NCI-H2029 (cell line): ENCODE data around the gene PHGDH.

ENCODE experiments used
- DNase-seq: peaks from one replicate; lab custom pipeline; 2025; lab: John Stamatoyannopoulos, UW

PHGDH gene

DNA sequence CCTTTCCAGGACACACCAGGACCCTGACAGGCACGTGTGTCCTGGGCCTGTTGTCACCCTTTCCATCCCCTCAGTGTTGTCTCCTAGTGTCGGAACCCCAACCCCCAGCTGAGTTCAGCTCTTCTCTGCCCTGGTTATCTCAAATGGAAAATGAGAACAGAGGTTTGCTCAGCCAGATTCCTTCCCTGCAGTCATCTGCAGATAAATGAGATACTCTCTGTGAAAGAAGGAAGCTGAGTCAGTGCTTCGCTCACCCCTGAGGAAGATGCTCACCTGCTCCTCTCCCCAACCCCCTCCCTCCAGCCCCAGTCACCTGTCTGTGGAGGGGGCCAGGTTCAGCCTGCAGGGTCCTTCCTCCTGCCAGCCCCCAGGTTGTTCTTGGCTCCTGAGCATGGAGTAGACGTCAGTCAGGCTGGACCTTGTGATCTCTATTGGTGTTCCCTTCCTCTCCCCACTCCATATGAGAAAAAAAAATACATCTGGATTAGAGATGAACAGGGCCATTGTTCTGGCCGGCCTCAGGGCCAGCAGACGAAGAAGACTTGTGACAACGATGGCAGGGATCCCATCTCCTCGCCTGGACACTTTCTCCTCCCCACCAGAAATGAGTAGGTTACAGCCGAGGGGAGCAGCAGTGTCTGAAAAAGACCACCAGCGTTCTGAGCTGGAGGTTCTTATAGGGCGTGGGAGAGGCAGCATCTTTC, 20.9 kb downstream of the PHGDH start:
- no peak for DNase-seq

- DNase-seq, result no peak
Measured at GRCh38 chr1:119733754-119734153, 22.0 kb downstream of the PHGDH start.

DNA sequence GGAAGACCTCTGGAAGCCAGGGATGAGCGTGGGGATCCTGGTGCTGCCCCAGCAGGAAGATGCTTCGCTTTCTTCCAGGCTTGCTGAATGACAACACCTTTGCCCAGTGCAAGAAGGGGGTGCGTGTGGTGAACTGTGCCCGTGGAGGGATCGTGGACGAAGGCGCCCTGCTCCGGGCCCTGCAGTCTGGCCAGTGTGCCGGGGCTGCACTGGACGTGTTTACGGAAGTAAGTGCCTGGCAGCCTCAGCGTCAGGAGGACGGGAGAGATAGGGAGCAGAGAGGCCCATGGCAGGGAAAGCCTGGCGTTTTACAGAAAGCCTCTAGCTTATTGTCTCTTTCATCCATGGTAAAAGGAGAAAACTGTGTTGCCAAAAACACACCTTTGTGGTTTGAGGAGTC, 23.5 kb downstream of the PHGDH start:
- no peak for DNase-seq

- no peak for DNase-seq
Measured at GRCh38 chr1:119736649-119737039, 24.9 kb downstream of the PHGDH start.

DNA sequence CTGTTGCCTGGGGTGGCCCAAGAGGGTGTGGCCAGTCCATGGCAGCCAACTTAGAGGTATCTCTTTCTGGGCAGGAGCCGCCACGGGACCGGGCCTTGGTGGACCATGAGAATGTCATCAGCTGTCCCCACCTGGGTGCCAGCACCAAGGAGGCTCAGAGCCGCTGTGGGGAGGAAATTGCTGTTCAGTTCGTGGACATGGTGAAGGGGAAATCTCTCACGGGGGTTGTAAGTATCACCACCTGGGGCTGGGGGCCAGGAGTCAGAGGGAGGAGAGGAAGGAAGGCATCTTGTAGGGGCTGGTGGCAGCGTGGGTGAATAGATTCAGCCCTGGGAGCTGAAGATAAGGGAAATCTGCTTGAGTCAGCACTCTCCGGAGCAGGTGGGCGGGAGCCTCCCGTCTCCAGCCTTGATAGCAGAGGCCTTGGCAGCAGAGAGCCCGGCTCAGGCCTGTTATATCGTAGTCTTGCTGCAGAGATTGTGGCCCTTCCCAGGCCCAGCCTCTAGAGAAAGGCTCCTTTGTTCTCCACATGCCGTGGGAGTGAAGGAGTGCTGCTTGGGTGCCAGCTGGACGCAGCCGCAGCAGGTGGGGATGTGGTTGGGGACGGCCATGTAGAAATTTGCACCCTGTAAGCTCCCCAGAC, 25.4 kb downstream of the PHGDH start:
- DNase-seq, result no peak

DNA sequence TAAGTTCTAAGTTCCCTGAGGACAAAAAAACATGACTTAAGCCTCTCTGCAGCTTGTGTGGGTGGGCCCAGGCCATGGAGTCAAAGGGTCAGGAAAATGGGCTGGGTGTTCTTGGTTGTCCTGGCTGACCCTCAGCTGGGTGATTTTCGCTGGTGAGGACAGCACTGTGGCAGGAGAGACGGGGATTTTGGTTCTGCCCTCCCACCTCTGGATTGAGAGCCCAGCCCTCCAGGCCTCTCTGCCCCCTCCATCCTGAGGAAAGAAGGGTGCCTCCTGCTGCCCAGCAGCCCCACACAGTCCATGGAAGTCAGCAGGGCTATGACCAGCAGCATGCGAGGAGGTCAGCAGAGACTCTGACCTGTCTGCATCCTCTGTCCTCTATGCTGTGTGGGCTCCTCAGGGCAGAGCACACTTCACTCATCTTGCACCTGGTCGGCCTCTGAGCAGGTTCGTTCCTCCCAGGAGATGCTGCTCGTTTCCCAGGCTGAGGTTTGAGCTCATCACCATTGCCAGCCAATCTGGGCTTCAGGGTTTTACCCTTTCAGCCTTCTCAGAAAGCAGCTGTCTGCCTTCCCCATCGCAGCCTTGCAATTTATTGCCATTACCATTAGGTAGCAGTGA, 26.5 kb downstream of the PHGDH start:
- DNase-seq, result no peak

DNA sequence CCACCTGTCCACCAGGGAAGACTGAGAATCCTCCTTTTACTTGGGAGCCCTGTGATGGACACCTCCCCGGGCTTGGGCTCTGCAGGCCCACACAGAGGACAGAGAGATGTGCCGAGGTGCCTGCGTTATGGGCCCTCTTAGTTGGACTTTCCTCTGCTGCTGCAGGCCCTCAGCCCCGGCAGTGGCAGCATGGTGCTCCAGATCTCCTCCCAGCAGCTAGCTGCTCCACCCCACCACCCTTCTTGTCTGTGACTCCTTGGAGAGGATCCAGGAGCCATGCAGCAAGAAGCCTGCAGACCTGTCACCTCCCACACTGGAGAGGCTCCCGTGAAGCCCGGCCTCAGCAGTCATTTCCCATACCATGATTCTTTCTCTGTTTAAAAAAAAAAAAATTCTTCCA, 27.4 kb downstream of the PHGDH start:
- DNase-seq, result no peak

GRCh38 chr1:119740261-119740660, 28.5 kb downstream of the PHGDH start:
- no peak for DNase-seq

GRCh38 chr1:119740896-119741780, 29.4 kb downstream of the PHGDH start:
- no peak for DNase-seq

- no peak for DNase-seq
Measured at GRCh38 chr1:119742202-119742601, 30.5 kb downstream of the PHGDH start.

GRCh38 chr1:119742677-119743076, 30.9 kb downstream of the PHGDH start:
- no peak for DNase-seq

- DNase-seq, result no peak
Measured at GRCh38 chr1:119743308-119743707, 31.6 kb downstream of the PHGDH start.

- peak; percentile 40 for DNase-seq
Measured at GRCh38 chr1:119743776-119744597, 32.3 kb downstream of the PHGDH start.

DNA sequence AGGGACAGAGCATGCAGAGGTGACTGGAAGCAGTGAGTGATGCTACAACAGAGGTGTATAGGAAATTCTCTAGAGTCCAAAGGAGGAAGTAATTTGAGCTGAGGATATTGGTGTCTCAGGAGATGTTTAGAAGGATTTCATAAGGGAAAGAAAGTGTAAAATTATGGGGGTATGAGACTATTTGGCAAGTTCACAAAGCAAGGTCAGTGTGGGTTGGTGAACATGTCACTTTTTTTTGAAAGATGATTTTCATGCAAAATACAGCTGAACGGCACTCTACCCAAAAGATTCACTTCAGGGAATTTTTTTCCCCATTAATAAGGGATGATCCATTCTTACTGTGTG, 32.8 kb downstream of the PHGDH start:
- DNase-seq, result no peak

DNA sequence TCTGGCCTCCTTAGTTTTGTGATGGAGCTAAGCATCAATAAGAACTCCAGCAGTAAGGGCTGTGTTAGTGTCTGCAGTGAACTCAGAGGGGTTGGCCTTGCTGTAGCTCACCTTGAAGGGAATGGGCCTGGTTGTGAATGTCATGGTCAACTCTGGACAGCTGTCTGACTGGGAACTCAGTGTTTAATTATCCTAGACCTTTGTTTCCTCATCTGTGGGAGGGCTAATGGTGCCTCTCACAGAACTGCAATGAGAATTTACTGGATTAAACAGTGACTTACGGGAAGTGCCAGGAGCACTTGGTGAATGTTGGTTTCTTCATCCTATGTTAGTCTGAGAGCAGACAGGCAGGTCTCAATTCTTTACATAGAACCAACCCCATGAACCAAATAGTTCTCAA, 33.3 kb downstream of the PHGDH start:
- no peak for DNase-seq

- no peak for DNase-seq
Measured at GRCh38 chr1:119747451-119747850, 35.7 kb downstream of the PHGDH start.

- no peak for DNase-seq
Measured at GRCh38 chr1:119748040-119748439, 36.3 kb downstream of the PHGDH start.

- DNase-seq, result no peak
Measured at GRCh38 chr1:119752592-119752991, 40.9 kb downstream of the PHGDH start.

GRCh38 chr1:119758584-119758983, 46.9 kb downstream of the PHGDH start:
- DNase-seq, result no peak

DNA sequence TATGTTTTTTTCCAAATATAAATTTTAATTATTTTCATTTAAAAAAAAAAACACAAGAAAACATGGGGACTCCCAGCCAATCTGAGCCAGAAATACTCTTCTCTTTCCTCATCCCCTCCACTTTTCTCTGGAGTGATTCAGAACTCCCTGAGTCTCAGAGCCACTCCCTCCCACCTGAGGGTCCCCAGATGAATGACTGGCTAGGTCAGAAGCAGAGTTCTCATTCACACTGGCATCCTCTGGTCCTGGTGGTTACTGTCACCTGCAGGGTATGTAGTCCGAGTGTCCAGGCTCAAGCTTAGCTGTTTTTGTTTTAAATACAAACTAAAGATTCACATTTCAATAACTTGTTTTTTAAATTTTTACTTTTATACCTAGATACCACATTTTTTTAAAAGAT, 50.7 kb downstream of the PHGDH start:
- DNase-seq, result no peak

- DNase-seq, result no peak
Measured at GRCh38 chr1:119762953-119763352, 51.2 kb downstream of the PHGDH start.

- DNase-seq, result no peak
Measured at GRCh38 chr1:119764220-119764619, 52.5 kb downstream of the PHGDH start.
